B cell (primary cell): ENCODE data around the gene C2orf42. TPM values are rescaled to one million over a fixed set of nuclear protein-coding genes. Genes with fewer than 3 reads are reported as not detected.

Source experiments
- ATAC-seq: fragments of 200-7000 bp; cut with Tn5 transposase; one replicate; pipeline ENCODE4 v1.10.0; 2021; ENCODE audit warnings: low read depth, mild to moderate bottlenecking, moderate number of reproducible peaks, moderate library complexity
- CTCF ChIA-PET: fragments of 350-600 bp; sonication (Branson Sonifier 250); formaldehyde crosslinking; loops from one replicate; lab custom pipeline; 2021; ENCODE audit warnings: antibody characterized with exemption, inconsistent platforms; lab: Charles Lee
- POLR2A ChIA-PET: fragments of 350-600 bp; sonication (Branson Sonifier 250); formaldehyde crosslinking; loops from one replicate; lab custom pipeline; 2021; ENCODE audit warnings: antibody characterized with exemption; lab: Charles Lee
- DNase-seq: peaks from one replicate; pipeline ENCODE4 v3.0.0; 2013
- H2AFZ ChIP-seq: 2 replicates; pipeline ENCODE4 v1.6.1; 2012; ENCODE audit warnings: mild to moderate bottlenecking, low read depth, low read length; ENCODE audit not compliant: insufficient read depth, poor library complexity, severe bottlenecking
- H3K27ac ChIP-seq, 2 donors: 1 replicate in 1 of 2; 2 replicates in 1 of 2; pipeline ENCODE4 v1.5.1; 2012 to 2013; ENCODE audit warnings: low read length in 2 of 2, mild to moderate bottlenecking in 2 of 2, moderate library complexity in 1 of 2
- H3K27me3 ChIP-seq, 4 experiments: fragments of 200-600 bp in 1 of 4; sonication (generic) in 1 of 4; replicated peaks in 1 of 4; 1 replicate in 2 of 4; 2 replicates in 2 of 4; pipeline versions ENCODE4 v1.6.1 to v1.7.0; 2013 to 2016; ENCODE audit warnings: low read length in 3 of 4, mild to moderate bottlenecking in 2 of 4, mixed read lengths in 1 of 4, moderate library complexity in 1 of 4; ENCODE audit not compliant: insufficient read depth in 4 of 4, control insufficient read depth in 3 of 4; ENCODE audit errors: control extremely low read depth in 1 of 4
- H3K36me3 ChIP-seq, 2 experiments: replicated peaks in 1 of 2; 1 replicate in 1 of 2; 2 replicates in 1 of 2; pipeline versions ENCODE4 v1.6.1 to v1.7.1; 2013; ENCODE audit warnings: low read length in 1 of 2; ENCODE audit not compliant: insufficient read depth in 2 of 2, control insufficient read depth in 1 of 2; ENCODE audit errors: control extremely low read depth in 1 of 2, extremely low read depth in 1 of 2
- H3K4me1 ChIP-seq, 2 donors: fragments of 200-600 bp in 1 of 2; sonication (generic) in 1 of 2; 1 replicate in 1 of 2; 2 replicates in 1 of 2; pipeline versions ENCODE4 v1.5.1 to v1.6.1; 2013 to 2017; ENCODE audit warnings: low read length in 2 of 2; ENCODE audit not compliant: control insufficient read depth in 2 of 2, insufficient read depth in 2 of 2
- H3K4me2 ChIP-seq: replicated peaks from 2 replicates; pipeline ENCODE3; 2012; ENCODE audit warnings: mild to moderate bottlenecking, low read depth, low read length; ENCODE audit not compliant: poor library complexity, severe bottlenecking
- H3K4me3 ChIP-seq, 5 experiments: fragments of 200-600 bp in 1 of 5; sonication (generic) in 1 of 5; 1 replicate in 3 of 5; 2 replicates in 2 of 5; pipeline versions ENCODE4 v1.5.1 to v1.7.0; 2011 to 2016; ENCODE audit warnings: low read length in 4 of 5, mild to moderate bottlenecking in 4 of 5, low read depth in 2 of 5, control low read depth in 1 of 5, moderate library complexity in 1 of 5; ENCODE audit not compliant: insufficient read depth in 1 of 5; ENCODE audit errors: control extremely low read depth in 1 of 5, extremely low read depth in 1 of 5
- H3K79me2 ChIP-seq: fragments of 200-600 bp; sonication (generic); one replicate; pipeline ENCODE4 v1.6.0; 2016; ENCODE audit warnings: low read length; ENCODE audit not compliant: control insufficient read depth, insufficient read depth
- H3K9ac ChIP-seq: fragments of 200-600 bp; sonication (generic); 2 replicates; pipeline ENCODE4 v1.6.1; 2017; ENCODE audit warnings: mild to moderate bottlenecking, low read length, moderate library complexity
- H3K9me3 ChIP-seq, 3 donors: one replicate each; pipeline versions ENCODE4 v1.6.1 to v1.7.1; 2013; ENCODE audit warnings: low read length in 2 of 3; ENCODE audit not compliant: control insufficient read depth in 2 of 3, insufficient read depth in 1 of 3; ENCODE audit errors: control extremely low read depth in 1 of 3
- H4K20me1 ChIP-seq: 2 replicates; pipeline ENCODE4 v1.6.0; 2012; ENCODE audit warnings: mild to moderate bottlenecking, low read length; ENCODE audit not compliant: insufficient read depth, control insufficient read depth, poor library complexity, severe bottlenecking
- H3K27ac Mint-ChIP-seq: one replicate; pipeline ENCODE4 v1.8.0; 2021; ENCODE audit warnings: mixed read lengths
- H3K27me3 Mint-ChIP-seq: one replicate; pipeline ENCODE4 v1.8.0; 2021; ENCODE audit warnings: mixed read lengths
- H3K4me1 Mint-ChIP-seq: one replicate; pipeline ENCODE4 v1.8.0; 2021; ENCODE audit warnings: mixed read lengths
- H3K4me3 Mint-ChIP-seq: one replicate; pipeline ENCODE4 v1.8.0; 2021; ENCODE audit warnings: mixed read lengths
- H3K9me3 Mint-ChIP-seq: one replicate; pipeline ENCODE4 v1.8.0; 2022; ENCODE audit warnings: mixed read lengths; ENCODE audit not compliant: insufficient read depth
- CTCF ChIP-seq: fragments of 200-600 bp; IDR thresholded peaks from one replicate; pipeline ENCODE4 v1.8.0; 2022; ENCODE audit warnings: antibody characterized with exemption, mild to moderate bottlenecking
- EZH2 ChIP-seq: IDR thresholded peaks from 2 replicates; pipeline ENCODE4 v1.6.1; 2012; ENCODE audit warnings: borderline replicate concordance, low read depth, mild to moderate bottlenecking, moderate library complexity, low read length; ENCODE audit not compliant: insufficient read depth, poor library complexity, severe bottlenecking
- WGBS: methylation state at CpG from one replicate; pipeline ENCODE4 v1.1.5; 2013; ENCODE audit warnings: missing lambda C conversion rate; ENCODE audit not compliant: insufficient coverage; 5-methylcytosine and 5-hydroxymethylcytosine counted together
- intact Hi-C: fragments of 100-400 bp; cut with micrococcal nuclease; formaldehyde crosslinking; loops from one replicate; pipeline ENCODE4 v1.10.0; 2022
- polyA plus RNA-seq: library from polyadenylated mRNA; depleted of rRNA; stranded (reverse); fragments of >200 nt; gene quantifications from 2 replicates; pipeline ENCODE4 v1.2.3, GENCODE V29; 2012
- total RNA-seq, 2 donors: library from RNA; stranded (reverse); fragments of 120-200 nt in 1 of 2; gene quantifications; 1 replicate in 1 of 2; 2 replicates in 1 of 2; pipeline versions ENCODE4 v1.2.3 to v1.2.4, GENCODE V29; 2013 to 2022

C2orf42 gene
- total and polyA plus RNA-seq, 2 donors (not counting 1 experiment from before 2014, with no cell fraction given), result 13.0 to 42.9 TPM

GRCh38 chr2:70104231-70105111 lies 86.3 kb downstream of the C2orf42 start:
- no peaks in the 10 kb centered on the region for H3K27me3 Mint-ChIP-seq
- H3K27ac Mint-ChIP-seq, result peak overlapping the region; percentile 94
- intact Hi-C loops, result loop anchor here (1.0 to 2.0 kb wide), 3 partner anchors 9 to 37 kb away; partner anchors contain the start of gene PCBP1
- Histone ChIP-seq H3K79me2 (no peaks in the 10 kb centered on the region), H3K9ac (peak overlapping the region; percentile 55), H3K9me3 (no peaks in the 10 kb centered on the region), H3K27me3 (no peaks in the 10 kb centered on the region), H3K27ac (peak overlapping the region; percentile 73 to 79), H3K4me1 (peaks cover 38 to 50% of the 10 kb centered on the region in 2 donors), H4K20me1 (no peaks in the 10 kb centered on the region), H3K4me2 (peak overlapping the region; percentile 71), H2AFZ (peak overlapping the region; percentile 89), H3K36me3 (no peaks in the 10 kb centered on the region), H3K4me3 (peak overlapping the region in 3 of 5 experiments; percentile 21 to 43 (median 34))
- DNase-seq, result peak; percentile 68
- peak overlapping the region; percentile 83 for H3K4me3 Mint-ChIP-seq
- 4% methylated on average over 5 of the region's 11 CpGs for WGBS
- no peak for ATAC-seq
- peaks cover 49% of the 10 kb centered on the region for H3K4me1 Mint-ChIP-seq
- H3K9me3 Mint-ChIP-seq, result no peaks in the 10 kb centered on the region
- ChIA-PET POLR2A (interaction anchor here (0.5 to 4.0 kb wide), 17 partner anchors 9 to 190 kb away, joined by 3 to 37 read pairs (median 8); partner anchors contain the start of genes MXD1, PCBP1 and PCYOX1), CTCF (interaction anchor here (0.7 to 2.5 kb wide), 12 partner anchors 10 to 190 kb away, joined by 3 to 20 read pairs (median 6); partner anchors contain the start of gene MXD1)
- TF ChIP-seq CTCF, result no peak
- TF ChIP-seq EZH2, result no peak
